ENCODE data around the gene TMCC1.
A peak's percentile ranks its signal among the peaks of the same experiment; 100 is the strongest.
"Not testable (repeated sequence)": the region's sequence is repeated elsewhere in the genome, so short reads cannot be mapped to it uniquely, and the experiment has no call there.

The TMCC1 gene

GRCh38 chr3:129831942-129832341 lies 61.6 kb downstream of the TMCC1 start:
- 100% methylated on average over 3 of the region's 6 CpGs for WGBS (ENCODE audit: insufficient coverage)
- H3K27me3 ChIP-seq (replicated peaks in 2 of 5; ENCODE audit: control insufficient read depth in 4 of 5, insufficient read depth in 5 of 5, low read length in 4 of 5); H3K4me3 ChIP-seq (ENCODE audit: control insufficient read depth in 1 of 7, extremely low read depth in 1 of 7, insufficient read depth in 4 of 7, low read depth in 2 of 7, low read length in 6 of 7); H3K36me3 ChIP-seq (ENCODE audit: control insufficient read depth in 4 of 4, insufficient read depth in 4 of 4, low read length in 3 of 4); H3K9me3 ChIP-seq (ENCODE audit: control extremely low read depth in 1 of 5, control insufficient read depth in 4 of 5, insufficient read depth in 2 of 5, low read depth in 1 of 5, low read length in 4 of 5); H3K27ac ChIP-seq (ENCODE audit: insufficient read depth in 1 of 2, low read depth in 1 of 2, low read length in 2 of 2, poor library complexity in 1 of 2, severe bottlenecking in 2 of 2); POLR2A ChIA-PET; DNase-seq: not testable (repeated sequence)
- CTCF ChIA-PET: interaction anchor here (1.1 to 11.8 kb wide), 8 partner anchors 53 to 342 kb away, joined by 3 to 130 read pairs (median 6); no protein-coding TSS in a partner anchor
- H3K4me1 ChIP-seq (ENCODE audit: control extremely low read depth in 1 of 4, control insufficient read depth in 4 of 4, insufficient read depth in 4 of 4, low read length in 3 of 4): peaks cover 0 to 13% (median 10%) of the 10 kb centered on the region in 4 experiments

GRCh38 chr3:129831503-129831902 lies 62.0 kb downstream of the TMCC1 start:
- Histone ChIP-seq H3K27me3 (replicated peaks in 2 of 5; ENCODE audit: control insufficient read depth in 4 of 5, insufficient read depth in 5 of 5, low read length in 4 of 5) (no peaks in the 10 kb centered on the region), H3K4me3 (ENCODE audit: control insufficient read depth in 1 of 7, extremely low read depth in 1 of 7, insufficient read depth in 4 of 7, low read depth in 2 of 7, low read length in 6 of 7) (no peak overlapping the region), H3K4me1 (ENCODE audit: control extremely low read depth in 1 of 4, control insufficient read depth in 4 of 4, insufficient read depth in 4 of 4, low read length in 3 of 4) (peaks cover 0 to 14% (median 10%) of the 10 kb centered on the region in 4 experiments), H3K27ac (ENCODE audit: insufficient read depth in 1 of 2, low read depth in 1 of 2, low read length in 2 of 2, poor library complexity in 1 of 2, severe bottlenecking in 2 of 2) (no peak overlapping the region), H3K36me3 (ENCODE audit: control insufficient read depth in 4 of 4, insufficient read depth in 4 of 4, low read length in 3 of 4) (no peaks in the 10 kb centered on the region), H3K9me3 (ENCODE audit: control extremely low read depth in 1 of 5, control insufficient read depth in 4 of 5, insufficient read depth in 2 of 5, low read depth in 1 of 5, low read length in 4 of 5) (peaks cover 0 to 4% (median 0%) of the 10 kb centered on the region in 5 experiments)
- DNase-seq: no peak
- ChIA-PET POLR2A (no interaction called here), CTCF (interaction anchor here (1.1 to 11.8 kb wide), 12 partner anchors 8 to 345 kb away, joined by 3 to 130 read pairs (median 4); no protein-coding TSS in a partner anchor)
- no CpG with 5 or more reads among the region's 1 CpG for WGBS (ENCODE audit: insufficient coverage)

- H3K4me1 ChIP-seq (ENCODE audit: control extremely low read depth in 1 of 4, control insufficient read depth in 4 of 4, insufficient read depth in 4 of 4, low read length in 3 of 4): peaks cover 0 to 14% (median 10%) of the 10 kb centered on the region in 4 experiments
- H3K4me3 ChIP-seq (ENCODE audit: control insufficient read depth in 1 of 7, extremely low read depth in 1 of 7, insufficient read depth in 4 of 7, low read depth in 2 of 7, low read length in 6 of 7): no peak overlapping the region
- H3K27ac ChIP-seq (ENCODE audit: insufficient read depth in 1 of 2, low read depth in 1 of 2, low read length in 2 of 2, poor library complexity in 1 of 2, severe bottlenecking in 2 of 2): no peak overlapping the region
- no peaks in the 10 kb centered on the region for H3K9me3 ChIP-seq (ENCODE audit: control extremely low read depth in 1 of 5, control insufficient read depth in 4 of 5, insufficient read depth in 2 of 5, low read depth in 1 of 5, low read length in 4 of 5)
- DNase-seq: peak; percentile 79 to 89 (median 88)
- POLR2A ChIA-PET: interaction anchor here (0.6 to 0.7 kb wide), 3 partner anchors 92 to 1111 kb away, joined by 3 read pairs; no protein-coding TSS in a partner anchor
- H3K27me3 ChIP-seq (replicated peaks in 2 of 5; ENCODE audit: control insufficient read depth in 4 of 5, insufficient read depth in 5 of 5, low read length in 4 of 5): no peaks in the 10 kb centered on the region
- no peaks in the 10 kb centered on the region for H3K36me3 ChIP-seq (ENCODE audit: control insufficient read depth in 4 of 4, insufficient read depth in 4 of 4, low read length in 3 of 4)
- CTCF ChIA-PET: interaction anchor here (0.6 to 11.8 kb wide), 18 partner anchors 9 to 343 kb away, joined by 3 to 130 read pairs (median 4); no protein-coding TSS in a partner anchor
These were observed 63.9 kb downstream of the TMCC1 start for GRCh38 chr3:129829640-129830039.

GRCh38 chr3:129827765-129828164 lies 65.7 kb downstream of the TMCC1 start:
- ChIA-PET POLR2A (interaction anchor here (1.5 kb wide), 1 partner anchor 388 kb away, joined by 4 read pairs; the partner anchor contains the start of genes IFT122 and MBD4), CTCF (interaction anchor here (0.9 to 11.8 kb wide), 9 partner anchors 9 to 337 kb away, joined by 3 to 130 read pairs (median 8); no protein-coding TSS in a partner anchor)
- Histone ChIP-seq H3K27me3 (replicated peaks in 2 of 5; ENCODE audit: control insufficient read depth in 4 of 5, insufficient read depth in 5 of 5, low read length in 4 of 5) (no peaks in the 10 kb centered on the region), H3K4me3 (ENCODE audit: control insufficient read depth in 1 of 7, extremely low read depth in 1 of 7, insufficient read depth in 4 of 7, low read depth in 2 of 7, low read length in 6 of 7) (peak overlapping the region in 1 of 7 experiments; percentile 5), H3K4me1 (ENCODE audit: control extremely low read depth in 1 of 4, control insufficient read depth in 4 of 4, insufficient read depth in 4 of 4, low read length in 3 of 4) (peaks cover 0 to 14% (median 10%) of the 10 kb centered on the region in 4 experiments), H3K27ac (ENCODE audit: insufficient read depth in 1 of 2, low read depth in 1 of 2, low read length in 2 of 2, poor library complexity in 1 of 2, severe bottlenecking in 2 of 2) (no peak overlapping the region), H3K9me3 (ENCODE audit: control extremely low read depth in 1 of 5, control insufficient read depth in 4 of 5, insufficient read depth in 2 of 5, low read depth in 1 of 5, low read length in 4 of 5) (no peaks in the 10 kb centered on the region), H3K36me3 (ENCODE audit: control insufficient read depth in 4 of 4, insufficient read depth in 4 of 4, low read length in 3 of 4) (peaks cover 0 to 4% (median 0%) of the 10 kb centered on the region in 4 experiments)
- peak; percentile 38 to 87 (median 81) for DNase-seq
- 39% methylated on average over 7 of the region's 7 CpGs for WGBS (ENCODE audit: insufficient coverage)

DNA sequence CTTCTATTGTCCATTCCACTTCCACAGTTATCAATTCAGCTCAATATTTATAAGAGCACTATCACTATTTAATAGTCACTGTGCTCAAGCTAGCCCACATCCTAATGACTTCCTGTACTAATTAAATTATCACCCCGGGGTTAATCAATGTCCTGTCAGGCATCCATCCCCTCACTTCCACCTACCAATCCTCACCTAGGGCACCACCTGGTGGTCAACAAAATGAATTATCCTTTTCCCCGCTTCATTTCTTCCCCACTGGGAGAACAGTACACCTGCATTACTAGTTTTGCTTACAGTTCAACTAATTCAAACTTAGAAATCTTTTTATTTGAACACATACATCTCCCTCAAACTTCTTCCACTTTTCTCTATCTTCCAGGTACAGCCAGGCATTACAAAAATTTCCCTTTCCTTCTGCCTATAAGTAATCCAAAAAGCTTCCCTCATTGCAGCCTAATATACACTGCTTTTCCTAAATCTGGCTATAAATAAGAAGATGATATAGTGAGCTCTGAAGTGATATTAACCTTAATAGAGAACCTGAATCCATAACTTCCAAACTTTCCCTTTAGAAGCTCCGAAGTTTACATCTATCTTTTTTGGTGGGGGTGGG lies 68.5 kb downstream of the TMCC1 start:
- Histone ChIP-seq H3K36me3 (ENCODE audit: control insufficient read depth in 4 of 4, insufficient read depth in 4 of 4, low read length in 3 of 4) (peaks cover 0 to 6% (median 0%) of the 10 kb centered on the region in 4 experiments), H3K4me1 (ENCODE audit: control extremely low read depth in 1 of 4, control insufficient read depth in 4 of 4, insufficient read depth in 4 of 4, low read length in 3 of 4) (peaks cover 8 to 32% (median 16%) of the 10 kb centered on the region in 4 experiments), H3K4me3 (ENCODE audit: control insufficient read depth in 1 of 7, extremely low read depth in 1 of 7, insufficient read depth in 4 of 7, low read depth in 2 of 7, low read length in 6 of 7) (no peak overlapping the region), H3K27ac (ENCODE audit: insufficient read depth in 1 of 2, low read depth in 1 of 2, low read length in 2 of 2, poor library complexity in 1 of 2, severe bottlenecking in 2 of 2) (no peak overlapping the region), H3K9me3 (ENCODE audit: control extremely low read depth in 1 of 5, control insufficient read depth in 4 of 5, insufficient read depth in 2 of 5, low read depth in 1 of 5, low read length in 4 of 5) (no peaks in the 10 kb centered on the region), H3K27me3 (replicated peaks in 2 of 5; ENCODE audit: control insufficient read depth in 4 of 5, insufficient read depth in 5 of 5, low read length in 4 of 5) (no peaks in the 10 kb centered on the region)
- ChIA-PET CTCF (interaction anchor here (0.7 to 11.8 kb wide), 20 partner anchors 13 to 335 kb away, joined by 3 to 130 read pairs (median 4); no protein-coding TSS in a partner anchor), POLR2A (no interaction called here)
- WGBS (ENCODE audit: insufficient coverage): 20% methylated on average over 2 of the region's 3 CpGs
- peak; percentile 69 to 77 (median 70) for DNase-seq

- peak in 2 of 3 donors; percentile 40 to 51 for DNase-seq
- CTCF ChIA-PET: interaction anchor here (0.9 to 11.8 kb wide), 6 partner anchors 12 to 192 kb away, joined by 3 to 130 read pairs (median 4); no protein-coding TSS in a partner anchor
- no CpG with 5 or more reads among the region's 1 CpG for WGBS (ENCODE audit: insufficient coverage)
- POLR2A ChIA-PET: no interaction called here
- no peaks in the 10 kb centered on the region for H3K9me3 ChIP-seq (ENCODE audit: control extremely low read depth in 1 of 5, control insufficient read depth in 4 of 5, insufficient read depth in 2 of 5, low read depth in 1 of 5, low read length in 4 of 5)
- H3K4me3 ChIP-seq (ENCODE audit: control insufficient read depth in 1 of 7, extremely low read depth in 1 of 7, insufficient read depth in 4 of 7, low read depth in 2 of 7, low read length in 6 of 7): no peak overlapping the region
- no peak overlapping the region for H3K27ac ChIP-seq (ENCODE audit: insufficient read depth in 1 of 2, low read depth in 1 of 2, low read length in 2 of 2, poor library complexity in 1 of 2, severe bottlenecking in 2 of 2)
- peaks cover 0 to 6% (median 1%) of the 10 kb centered on the region in 4 experiments for H3K36me3 ChIP-seq (ENCODE audit: control insufficient read depth in 4 of 4, insufficient read depth in 4 of 4, low read length in 3 of 4)
- peaks cover 8 to 27% (median 11%) of the 10 kb centered on the region in 4 experiments for H3K4me1 ChIP-seq (ENCODE audit: control extremely low read depth in 1 of 4, control insufficient read depth in 4 of 4, insufficient read depth in 4 of 4, low read length in 3 of 4)
- no peaks in the 10 kb centered on the region for H3K27me3 ChIP-seq (replicated peaks in 2 of 5; ENCODE audit: control insufficient read depth in 4 of 5, insufficient read depth in 5 of 5, low read length in 4 of 5)
These were observed 70.8 kb downstream of the TMCC1 start for GRCh38 chr3:129822679-129823078.

DNA sequence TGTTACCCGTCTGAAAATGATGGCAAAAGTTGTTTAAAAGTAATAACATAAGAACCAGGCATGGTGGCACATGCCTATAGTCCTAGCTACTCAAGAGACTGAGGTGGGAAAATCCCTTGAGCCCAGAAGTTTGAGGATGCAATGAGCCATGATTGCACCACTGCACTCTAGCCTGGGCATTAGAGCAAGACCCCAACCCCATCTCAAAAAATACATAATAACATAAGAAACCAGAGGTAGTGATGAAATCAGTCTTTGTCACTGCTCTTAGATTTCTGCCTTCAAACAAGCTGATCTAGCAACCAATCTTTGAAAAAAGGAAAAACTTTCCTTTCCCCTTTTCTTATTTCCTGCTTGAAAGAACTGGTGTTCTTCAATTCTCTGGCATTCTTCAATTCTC lies 71.3 kb downstream of the TMCC1 start:
- Histone ChIP-seq H3K27me3 (replicated peaks in 2 of 5; ENCODE audit: control insufficient read depth in 4 of 5, insufficient read depth in 5 of 5, low read length in 4 of 5) (no peaks in the 10 kb centered on the region), H3K4me3 (ENCODE audit: control insufficient read depth in 1 of 7, extremely low read depth in 1 of 7, insufficient read depth in 4 of 7, low read depth in 2 of 7, low read length in 6 of 7) (no peak overlapping the region), H3K27ac (ENCODE audit: insufficient read depth in 1 of 2, low read depth in 1 of 2, low read length in 2 of 2, poor library complexity in 1 of 2, severe bottlenecking in 2 of 2) (no peak overlapping the region), H3K9me3 (ENCODE audit: control extremely low read depth in 1 of 5, control insufficient read depth in 4 of 5, insufficient read depth in 2 of 5, low read depth in 1 of 5, low read length in 4 of 5) (no peaks in the 10 kb centered on the region), H3K4me1 (ENCODE audit: control extremely low read depth in 1 of 4, control insufficient read depth in 4 of 4, insufficient read depth in 4 of 4, low read length in 3 of 4) (peaks cover 8 to 23% (median 8%) of the 10 kb centered on the region in 4 experiments), H3K36me3 (ENCODE audit: control insufficient read depth in 4 of 4, insufficient read depth in 4 of 4, low read length in 3 of 4) (peaks cover 0 to 6% (median 1%) of the 10 kb centered on the region in 4 experiments)
- no CpG with 5 or more reads among the region's 1 CpG for whole genome bisulfite sequencing (ENCODE audit: insufficient coverage)
- CTCF ChIA-PET: interaction anchor here (0.9 to 11.8 kb wide), 4 partner anchors 11 to 191 kb away, joined by 3 to 130 read pairs (median 4); no protein-coding TSS in a partner anchor
- POLR2A ChIA-PET: no interaction called here
- no peak for DNase-seq
